Lung (tissue), 12 donors: ENCODE measurements around the gene PARD3. TPM values are rescaled to one million over a fixed set of nuclear protein-coding genes. Genes with fewer than 3 reads are reported as not detected.

Source experiments
- ATAC-seq: fragments of 200-7000 bp; cut with Tn5 transposase; one replicate; pipeline ENCODE4 v1.9.1; 2020; ENCODE audit warnings: moderate number of reproducible peaks; ENCODE audit not compliant: insufficient read depth, low FRiP score
- DNase-seq, 3 donors: peaks; one replicate each; pipeline ENCODE4 v3.0.0-alpha.2; 2013 to 2017
- H3K27ac ChIP-seq, 2 donors: one replicate each; pipeline ENCODE4 v1.5.1; 2013; ENCODE audit warnings: mild to moderate bottlenecking in 2 of 2, moderate library complexity in 2 of 2, control low read depth in 1 of 2, inconsistent platforms in 1 of 2, low read depth in 1 of 2, low read length in 1 of 2
- H3K27me3 ChIP-seq, 3 donors: one replicate each; pipeline ENCODE4 v1.5.1; 2013; ENCODE audit warnings: low read length in 2 of 3; ENCODE audit not compliant: control insufficient read depth in 3 of 3, insufficient read depth in 3 of 3
- H3K36me3 ChIP-seq, 4 donors: one replicate each; pipeline ENCODE4 v1.5.1; 2013; ENCODE audit warnings: low read length in 4 of 4, mild to moderate bottlenecking in 1 of 4, moderate library complexity in 1 of 4; ENCODE audit not compliant: control insufficient read depth in 4 of 4, insufficient read depth in 4 of 4
- H3K4me1 ChIP-seq, 5 donors: one replicate each; pipeline ENCODE4 v1.5.1; 2013; ENCODE audit warnings: low read length in 5 of 5, mild to moderate bottlenecking in 2 of 5, moderate library complexity in 1 of 5; ENCODE audit not compliant: control insufficient read depth in 5 of 5, insufficient read depth in 5 of 5
- H3K4me3 ChIP-seq: one replicate; pipeline ENCODE4 v1.5.1; 2013; ENCODE audit warnings: mild to moderate bottlenecking, control low read depth, moderate library complexity
- H3K9ac ChIP-seq, 2 donors: one replicate each; pipeline ENCODE4 v1.5.1; 2013; ENCODE audit warnings: low read length in 2 of 2, control low read depth in 1 of 2; ENCODE audit not compliant: insufficient read depth in 1 of 2
- H3K9me3 ChIP-seq, 4 donors: one replicate each; pipeline ENCODE4 v1.5.1; 2013; ENCODE audit warnings: low read length in 3 of 4, mild to moderate bottlenecking in 1 of 4, moderate library complexity in 1 of 4; ENCODE audit not compliant: control insufficient read depth in 4 of 4, insufficient read depth in 3 of 4
- CTCF ChIP-seq: IDR thresholded peaks from 2 replicates; pipeline ENCODE4 v1.5.1; 2012; ENCODE audit warnings: mild to moderate bottlenecking; ENCODE audit errors: control extremely low read depth, extremely low read depth
- WGBS, 2 donors: extraction: QIAGEN DNeasy Blood & Tissue Kit; methylation state at CpG; one replicate each; pipeline ENCODE4 v1.1.7; 2013; 5-methylcytosine and 5-hydroxymethylcytosine counted together
- polyA plus RNA-seq, 2 donors: library from polyadenylated mRNA; stranded (reverse); fragments of 200-250 nt; gene quantifications; one replicate each; pipeline ENCODE4 v1.2.1, GENCODE V29; 2013
- total RNA-seq, 2 donors: library from RNA; depleted of rRNA in 1 of 2; stranded (reverse); fragments of >200 nt in 1 of 2; gene quantifications; one replicate each; pipeline ENCODE4 v1.2.1, GENCODE V29; 2014 to 2021
- donor health status: control.
- donor health status: control.
- donor health status: Bipolar disorder and iron deficiency.
- donor health status: healthy.
- donor health status: DM: yes; HTN: yes; CAD: no.

Gene PARD3
- total and polyA plus RNA-seq, 4 donors, result 10.3 to 69.2 (median 27.6) TPM

DNA sequence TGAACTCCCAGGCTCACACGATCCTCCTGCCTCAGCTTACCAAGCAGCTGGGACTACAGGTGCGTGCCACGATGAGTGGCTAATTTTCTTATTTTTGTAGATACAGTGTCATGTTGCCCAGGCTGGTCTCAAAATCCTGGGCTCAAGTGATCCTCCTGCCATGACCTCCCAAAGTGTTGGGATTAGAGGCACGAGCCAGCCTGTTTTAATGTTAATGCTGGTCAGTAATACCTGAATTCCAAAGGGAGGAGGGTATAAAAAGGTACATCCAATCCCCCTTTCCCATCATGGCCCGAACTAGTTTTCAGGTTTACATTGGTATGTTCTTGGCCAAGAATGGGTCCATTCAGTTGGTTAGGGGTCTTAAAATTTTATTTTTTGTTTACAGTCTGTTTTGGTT lies 329.1 kb downstream of the PARD3 start:
- Histone ChIP-seq H3K4me3 (no peak overlapping the region), H3K36me3 (no peaks in the 10 kb centered on the region), H3K27me3 (no peaks in the 10 kb centered on the region), H3K27ac (no peak overlapping the region), H3K9me3 (no peaks in the 10 kb centered on the region), H3K4me1 (peaks cover 0 to 4% (median 0%) of the 10 kb centered on the region in 5 donors), H3K9ac (no peak overlapping the region)
- DNase-seq (no peak), ATAC-seq (no peak)
- WGBS, 2 donors, result 93 to 98% methylated on average over 5 of the region's 5 CpGs
- TF ChIP-seq CTCF, result no peak

DNA sequence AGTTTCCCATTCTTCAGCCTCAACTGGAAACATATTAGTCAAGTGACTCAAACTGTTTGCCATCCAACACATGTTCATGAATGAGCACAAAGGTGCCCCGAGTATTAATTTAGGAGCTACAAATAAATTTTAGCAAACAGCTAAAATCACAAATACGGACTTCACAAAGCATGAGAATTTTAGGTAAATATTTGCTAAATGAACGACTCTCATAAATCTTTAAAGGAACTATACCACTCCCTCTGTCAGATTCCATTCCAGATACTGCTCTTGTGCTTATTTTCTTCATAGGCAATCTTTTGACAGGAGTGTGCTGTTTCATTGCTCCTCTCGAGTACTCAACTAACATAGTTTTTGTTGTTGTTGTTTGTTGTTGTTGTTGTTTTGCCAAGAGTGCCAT lies 330.9 kb downstream of the PARD3 start:
- Histone ChIP-seq H3K27ac (no peak overlapping the region), H3K9ac (no peak overlapping the region), H3K4me1 (peaks cover 0 to 3% (median 0%) of the 10 kb centered on the region in 5 donors), H3K9me3 (no peaks in the 10 kb centered on the region), H3K36me3 (no peaks in the 10 kb centered on the region), H3K27me3 (no peaks in the 10 kb centered on the region), H3K4me3 (no peak overlapping the region)
- ATAC-seq (no peak), DNase-seq (no peak)
- WGBS, 2 donors, result 85 to 87% methylated on average over 4 of the region's 4 CpGs
- no peak for TF ChIP-seq CTCF

DNA sequence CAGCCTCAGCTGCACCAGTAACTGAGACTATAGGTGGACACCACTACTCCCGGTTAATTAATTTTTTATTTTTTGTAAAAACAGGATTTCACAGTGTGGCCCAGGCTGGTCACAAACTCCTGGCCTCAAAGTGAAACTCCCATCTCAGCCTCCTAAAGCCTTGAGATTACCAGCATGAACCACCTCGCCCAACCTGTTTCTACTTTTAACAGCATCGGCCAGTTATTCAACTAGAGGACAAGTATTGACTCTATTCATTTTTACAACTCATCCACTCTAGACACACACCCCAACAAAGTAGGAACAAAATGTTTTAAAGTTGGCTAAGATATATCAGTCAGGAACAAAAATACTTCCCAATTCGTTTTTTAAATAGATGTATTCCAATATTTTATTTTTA lies 334.8 kb downstream of the PARD3 start:
- DNase-seq (no peak), ATAC-seq (no peak)
- TF ChIP-seq CTCF, result no peak
- Histone ChIP-seq H3K9ac (no peak overlapping the region), H3K36me3 (no peaks in the 10 kb centered on the region), H3K27ac (no peak overlapping the region), H3K4me1 (peaks cover 0 to 4% (median 0%) of the 10 kb centered on the region in 5 donors), H3K4me3 (no peak overlapping the region), H3K9me3 (no peaks in the 10 kb centered on the region), H3K27me3 (no peaks in the 10 kb centered on the region)
- 86 to 89% methylated on average over 4 of the region's 4 CpGs for WGBS, 2 donors

- Histone ChIP-seq H3K4me1 (peaks cover 0 to 9% (median 0%) of the 10 kb centered on the region in 5 donors), H3K4me3 (no peak overlapping the region), H3K27ac (no peak overlapping the region), H3K36me3 (no peaks in the 10 kb centered on the region), H3K9ac (no peak overlapping the region), H3K27me3 (no peaks in the 10 kb centered on the region), H3K9me3 (no peaks in the 10 kb centered on the region)
- WGBS, 2 donors, result 95 to 96% methylated on average over 7 of the region's 7 CpGs
- no peak for DNase-seq
- no peak for ATAC-seq
- no peak for TF ChIP-seq CTCF
Measured at GRCh38 chr10:34479520-34480179, 335.4 kb downstream of the PARD3 start.
